SK-N-SH treated with all-trans-retinoic acid at 6 μM for 48 hours (cell line): ENCODE measurements around the gene UCP2.

Source experiments
- ARNTL ChIP-seq: fragments of 450-650 bp; formaldehyde crosslinking; IDR thresholded peaks from 2 replicates; pipeline ENCODE4 v1.5.0; 2020; ENCODE audit warnings: low read depth, mild to moderate bottlenecking, moderate library complexity, borderline replicate concordance
- CREB5 ChIP-seq: fragments of 250-450 bp; sonication (Bioruptor Pico); IDR thresholded peaks from 2 replicates; pipeline ENCODE4 v1.5.1; 2020; ENCODE audit warnings: low read depth, mild to moderate bottlenecking, moderate library complexity
- CSRNP3 ChIP-seq: fragments of 250-450 bp; sonication (Bioruptor Pico); IDR thresholded peaks from 2 replicates; pipeline ENCODE4 v1.5.1; 2021; ENCODE audit warnings: mild to moderate bottlenecking, moderate library complexity
- GLIS3 ChIP-seq: fragments of 250-450 bp; sonication (Bioruptor Pico); IDR thresholded peaks from 2 replicates; pipeline ENCODE4 v1.5.0; 2020; ENCODE audit warnings: mild to moderate bottlenecking, moderate library complexity
- PATZ1 ChIP-seq: fragments of 250-450 bp; sonication (Bioruptor Pico); IDR thresholded peaks from 2 replicates; pipeline ENCODE4 v1.8.0; 2020; ENCODE audit warnings: mild to moderate bottlenecking, moderate library complexity, borderline replicate concordance
- SNAI2 ChIP-seq: fragments of 250-450 bp; sonication (Bioruptor Pico); IDR thresholded peaks from 2 replicates; pipeline ENCODE4 v1.5.0; 2020; ENCODE audit warnings: mild to moderate bottlenecking, moderate library complexity
- TCF4 ChIP-seq: fragments of 250-450 bp; sonication (Bioruptor Pico); IDR thresholded peaks from 2 replicates; pipeline ENCODE4 v1.8.0; 2021; ENCODE audit warnings: mild to moderate bottlenecking, moderate library complexity, borderline replicate concordance
- TOX ChIP-seq: fragments of 250-450 bp; sonication (Bioruptor Pico); IDR thresholded peaks from 2 replicates; pipeline ENCODE4 v1.8.0; 2021; ENCODE audit warnings: mild to moderate bottlenecking, moderate library complexity, borderline replicate concordance
- TSHZ2 ChIP-seq: fragments of 250-450 bp; sonication (Bioruptor Pico); IDR thresholded peaks from 2 replicates; pipeline ENCODE4 v1.5.0; 2020; ENCODE audit warnings: mild to moderate bottlenecking, moderate library complexity
- ZC3H10 ChIP-seq: fragments of 250-450 bp; sonication (Bioruptor Pico); IDR thresholded peaks from 2 replicates; pipeline ENCODE4 v1.5.1; 2021; ENCODE audit warnings: mild to moderate bottlenecking, moderate library complexity
- ZFP3 ChIP-seq: fragments of 250-450 bp; sonication (Bioruptor Pico); IDR thresholded peaks from 2 replicates; pipeline ENCODE4 v1.5.0; 2020; ENCODE audit warnings: mild to moderate bottlenecking, moderate library complexity
- ZNF565 ChIP-seq: fragments of 450-650 bp; formaldehyde crosslinking; conservative IDR thresholded peaks from 2 replicates; pipeline ENCODE4 v1.5.0; 2020; ENCODE audit warnings: low read depth, mild to moderate bottlenecking, moderate library complexity
- ZNF8 ChIP-seq: fragments of 450-650 bp; formaldehyde crosslinking; IDR thresholded peaks from 2 replicates; pipeline ENCODE4 v1.5.0; 2020; ENCODE audit warnings: mild to moderate bottlenecking, moderate library complexity

- TF ChIP-seq PATZ1 (CRISPR knock-in tag) (no peak), GLIS3 (CRISPR knock-in tag) (no peak), ZNF565 (CRISPR knock-in tag) (no peak), TCF4 (CRISPR knock-in tag) (no peak), CREB5 (CRISPR knock-in tag) (no peak), ARNTL (no peak), ZFP3 (CRISPR knock-in tag) (no peak), TOX (CRISPR knock-in tag) (no peak), SNAI2 (CRISPR knock-in tag) (no peak), ZNF8 (no peak), TSHZ2 (CRISPR knock-in tag) (no peak), CSRNP3 (CRISPR knock-in tag) (no peak), ZC3H10 (CRISPR knock-in tag) (no peak)
Observed at GRCh38 chr11:73969991-73970800, 12.4 kb downstream of the UCP2 start.
